HG02678 (cell line): ENCODE data around the gene PGBD1.

Experiments
- ATAC-seq: cut with Tn5 transposase; IDR thresholded peaks from one replicate; pipeline ENCODE4 v1.9.1; 2021; ENCODE audit warnings: mild to moderate bottlenecking, moderate library complexity; ENCODE audit not compliant: unreplicated experiment

Gene PGBD1

DNA sequence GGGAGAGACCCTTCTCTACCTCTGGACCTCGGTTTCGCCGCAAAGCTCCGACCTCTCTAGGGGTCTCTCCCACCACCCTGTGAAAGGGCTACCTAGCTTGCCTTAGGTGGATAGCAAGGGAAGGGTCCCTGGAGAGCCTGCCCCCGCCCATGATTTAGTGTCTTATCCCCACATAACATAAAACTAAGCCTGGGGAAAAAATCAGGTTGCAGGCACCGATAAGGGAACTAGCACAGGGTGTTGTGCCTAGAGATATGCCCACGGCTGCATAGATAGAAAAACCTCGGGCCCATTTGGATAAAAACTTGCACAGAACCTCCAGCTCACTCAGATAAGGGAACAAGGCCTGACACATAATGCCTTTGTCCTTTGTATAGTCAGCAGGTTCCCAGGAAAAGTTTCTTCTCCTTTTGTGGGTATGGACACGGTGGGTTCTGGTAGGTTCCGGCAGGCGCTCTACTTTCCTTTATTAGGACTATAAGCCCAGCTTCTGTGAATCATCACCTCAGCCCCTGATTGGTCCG, 53.7 kb downstream of the PGBD1 start:
- peak; percentile 2 for ATAC-seq

DNA sequence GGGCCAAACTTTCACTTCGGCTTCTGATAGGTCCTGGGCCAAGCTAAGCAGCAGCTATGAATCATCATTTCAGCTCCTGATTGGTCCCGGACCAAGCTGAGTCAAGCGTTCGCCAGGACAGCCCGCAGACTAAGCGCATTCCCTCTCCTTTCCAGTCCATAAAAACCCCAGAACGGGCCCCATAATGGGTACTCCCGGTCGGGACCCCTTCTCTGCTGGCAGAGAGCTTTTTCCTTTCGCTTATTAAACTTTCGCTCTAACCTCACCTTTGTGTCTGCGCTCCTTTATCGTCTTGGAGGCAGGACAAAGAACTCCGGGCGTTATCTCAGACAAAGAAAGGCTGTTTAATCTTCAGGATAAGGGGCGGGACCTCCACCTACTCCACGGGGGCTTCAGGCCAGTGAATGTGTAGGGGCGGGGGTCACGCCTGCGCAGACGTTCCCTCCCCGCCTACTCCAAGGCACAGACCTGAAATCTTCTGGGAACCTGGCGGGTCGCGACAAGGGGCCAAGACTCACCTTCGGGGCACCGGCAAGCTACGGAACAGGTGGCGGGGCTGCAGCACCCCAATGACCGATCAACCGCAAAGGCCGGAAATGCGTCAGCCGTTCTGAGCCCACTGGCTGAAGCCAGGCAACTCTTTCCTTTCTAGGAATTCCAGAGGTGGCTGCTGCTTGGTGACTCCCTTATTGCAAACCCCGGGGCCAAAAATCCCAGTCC, 54.4 kb downstream of the PGBD1 start, which contains the start of gene ZSCAN31:
Gene ZSCAN31, minus strand, starts transcription at position 585 of the 720 bp plus-strand sequence. CDS start 6,465 bp downstream, outside the sequence.
- peak; percentile 80 for ATAC-seq

DNA sequence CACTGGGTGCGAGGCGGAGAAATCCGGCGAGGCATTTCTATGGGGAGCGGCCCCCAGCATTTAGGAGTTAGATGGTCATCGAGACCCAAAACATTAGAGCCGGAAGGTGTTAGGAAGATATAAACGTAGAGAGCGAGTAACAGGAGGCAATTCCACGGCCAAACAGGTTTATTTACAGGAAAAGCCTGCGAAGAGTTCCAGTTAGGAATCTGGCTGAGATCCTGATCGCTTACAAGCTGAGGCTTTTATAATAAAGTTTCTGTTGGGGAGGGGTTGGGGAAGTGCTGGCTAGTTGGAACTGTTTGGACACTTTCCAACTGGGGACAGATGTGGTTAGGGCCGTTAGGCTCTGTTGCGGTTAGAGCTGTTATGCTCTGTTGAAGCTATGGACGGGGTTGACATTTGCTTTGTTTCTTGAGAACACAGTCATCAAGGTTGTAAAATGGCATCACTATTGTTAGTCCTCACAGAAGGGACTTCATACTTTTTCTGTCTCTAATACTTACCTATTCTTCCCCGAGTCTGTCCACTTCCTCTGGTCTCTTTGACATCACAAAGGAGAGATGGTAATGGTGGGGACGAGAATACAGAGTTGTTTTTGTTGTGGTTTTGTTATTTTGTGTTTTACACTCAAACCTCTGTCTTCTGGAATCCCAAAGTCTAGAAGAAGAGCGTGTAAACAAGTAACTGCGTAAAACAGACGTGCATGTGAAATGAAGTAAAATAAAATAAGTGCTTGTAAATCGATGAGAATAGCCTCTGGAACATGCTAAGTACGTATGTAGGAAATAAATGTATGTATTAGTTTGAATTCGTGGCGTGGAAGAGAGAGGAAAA, 55.1 kb downstream of the PGBD1 start:
- peak; percentile 43 for ATAC-seq

DNA sequence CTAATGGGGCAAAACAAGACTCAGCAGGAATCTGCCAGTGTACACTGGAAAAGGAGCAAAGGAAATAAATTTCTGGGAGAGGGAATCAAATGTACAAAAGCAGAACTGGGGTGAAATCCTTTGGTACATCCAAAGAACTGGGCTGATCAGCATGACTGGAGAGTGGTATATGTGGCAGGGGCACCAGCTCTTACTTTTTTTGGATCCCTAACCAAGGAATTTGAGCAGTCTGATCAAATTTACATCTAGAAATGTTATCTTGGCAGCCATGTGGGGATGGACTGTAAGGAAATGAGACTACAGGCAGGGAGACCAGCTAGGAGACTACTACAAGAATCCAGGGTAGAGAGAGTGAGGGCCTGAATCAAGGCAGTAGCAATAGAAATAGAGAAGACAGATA, 55.7 kb downstream of the PGBD1 start:
- no peak for ATAC-seq

DNA sequence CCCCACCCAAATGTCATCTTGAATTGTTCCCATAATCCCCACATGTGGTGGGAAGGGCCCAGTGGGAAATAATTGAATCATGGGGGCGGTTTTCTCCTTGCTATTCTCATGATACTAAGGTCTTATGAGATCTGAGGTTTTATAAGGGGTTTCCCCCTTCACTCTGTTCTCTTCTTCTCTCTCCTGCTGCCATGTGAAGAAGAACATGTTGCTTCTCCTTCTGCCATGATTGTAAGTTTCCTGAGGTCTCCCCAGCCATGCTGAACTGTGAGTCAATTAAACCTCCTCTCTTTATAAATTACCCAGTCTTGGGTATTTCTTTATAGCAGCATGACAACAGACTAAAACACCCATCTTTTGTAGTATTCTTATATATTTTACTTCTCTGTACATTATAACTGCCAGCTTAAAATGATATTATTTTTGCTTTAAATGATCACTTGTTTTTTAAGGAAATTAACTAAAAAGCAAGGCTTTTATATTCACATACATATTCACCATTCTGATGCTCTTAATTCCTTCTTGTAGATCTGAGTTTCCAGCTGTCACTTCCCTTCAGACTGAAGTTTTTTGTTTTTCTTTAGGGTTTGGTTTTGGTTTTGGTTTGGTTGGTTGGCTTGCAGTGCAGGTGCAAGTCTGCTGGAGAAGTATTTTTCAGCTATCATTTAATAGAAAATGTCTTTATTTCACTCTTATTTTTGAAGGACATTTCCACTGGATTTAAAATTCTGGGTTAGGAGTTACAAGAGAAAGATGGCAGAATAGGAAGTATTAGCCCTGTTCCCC, 59.1 kb downstream of the PGBD1 start:
- ATAC-seq = no peak

DNA sequence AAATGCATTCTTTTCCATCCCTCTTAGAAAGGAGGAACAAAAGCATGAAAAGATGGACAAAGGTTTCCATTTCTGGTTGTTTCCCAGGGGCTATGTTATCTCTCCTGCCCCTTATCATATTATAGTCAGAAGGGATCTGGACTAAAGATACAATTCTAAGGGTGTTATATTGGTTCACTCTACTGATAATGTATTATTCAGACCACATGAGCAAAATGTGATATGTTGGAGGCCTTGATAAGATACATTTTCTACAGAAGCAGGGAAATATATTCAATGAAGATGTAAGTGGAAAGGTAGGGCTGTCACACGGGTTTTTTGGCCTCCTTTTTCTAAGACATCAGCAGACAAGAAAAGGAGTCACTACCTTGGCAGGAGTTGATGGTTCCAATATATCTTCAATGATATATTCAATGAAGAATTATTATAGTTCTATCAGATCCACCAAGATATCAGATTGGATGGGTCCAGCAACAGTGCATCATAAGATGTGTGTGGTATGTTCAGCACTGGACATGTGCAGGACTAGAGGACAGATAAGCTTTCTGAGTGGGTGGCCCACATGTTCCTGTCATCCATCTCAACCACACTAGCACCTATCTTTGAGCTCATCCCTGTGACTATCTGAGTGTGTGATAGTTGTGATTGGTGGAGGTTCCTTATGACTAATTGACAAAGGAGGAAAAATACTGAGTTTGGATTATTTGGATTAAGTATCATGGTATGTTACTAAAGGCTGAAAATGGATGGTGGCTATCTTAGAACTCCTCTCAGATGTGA, 62.7 kb downstream of the PGBD1 start:
- no peak for ATAC-seq

DNA sequence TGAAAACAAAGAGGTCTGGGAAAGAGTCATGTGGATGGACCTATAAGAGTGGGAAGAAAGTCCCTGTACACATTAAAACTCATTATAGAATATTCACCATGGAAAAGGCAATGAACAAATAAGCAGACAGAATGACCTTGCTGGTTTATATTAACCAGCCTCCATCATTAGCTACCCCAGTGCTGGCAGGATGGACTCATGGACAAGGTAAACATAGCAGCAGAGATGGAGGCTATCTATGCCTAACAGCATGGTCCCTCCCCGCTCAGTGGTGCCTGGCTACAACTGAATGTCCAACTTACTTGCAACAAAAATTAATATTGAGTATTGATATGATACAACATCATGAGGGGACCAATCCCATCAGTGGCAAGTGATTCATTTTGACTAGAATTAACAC, 63.8 kb downstream of the PGBD1 start:
- ATAC-seq = no peak

DNA sequence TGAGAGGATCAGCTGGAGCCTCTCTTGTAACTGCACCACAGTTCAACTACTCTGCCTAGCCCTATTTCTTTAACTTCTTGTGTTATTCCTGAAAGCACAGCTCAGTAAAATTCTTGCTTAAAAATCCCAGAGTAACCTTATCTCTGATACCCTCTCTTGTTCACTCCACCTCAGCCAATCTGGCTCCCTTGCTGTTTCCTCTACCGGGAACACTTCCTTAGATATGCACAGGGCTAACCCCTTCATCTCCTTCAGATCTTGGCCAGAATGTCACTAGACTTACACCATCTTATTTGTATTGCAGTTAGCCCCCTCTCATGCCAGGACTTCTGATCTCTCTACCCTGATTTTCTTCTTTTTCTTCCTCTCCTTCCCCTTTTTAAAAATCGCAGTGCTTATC, 65.7 kb downstream of the PGBD1 start:
- ATAC-seq = no peak

DNA sequence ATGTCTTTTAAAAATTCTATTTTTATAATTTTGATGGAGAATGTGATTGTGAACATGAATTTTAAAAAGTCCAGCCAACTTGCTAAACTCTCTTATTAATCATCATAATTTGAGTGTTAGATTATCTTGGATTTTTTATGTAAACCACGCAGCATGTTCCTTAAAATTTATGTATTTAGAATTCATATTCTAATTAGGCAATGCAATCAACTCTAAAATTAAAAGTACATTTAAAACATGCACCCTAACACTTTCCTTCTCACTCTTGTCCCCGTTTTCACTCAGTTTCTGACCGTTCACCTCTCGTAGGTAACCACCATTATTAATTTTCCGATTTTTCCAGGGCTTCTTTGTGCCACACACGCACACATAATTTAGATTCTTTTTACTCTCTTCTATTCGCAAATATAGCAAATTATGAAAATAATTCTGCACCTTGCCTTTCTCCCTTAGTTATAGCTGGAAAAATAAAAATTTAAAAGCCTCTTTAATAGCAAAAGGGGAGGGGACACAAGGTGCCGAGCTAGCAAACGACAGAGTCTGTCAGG, 68.0 kb downstream of the PGBD1 start:
- peak; percentile 14 for ATAC-seq

DNA sequence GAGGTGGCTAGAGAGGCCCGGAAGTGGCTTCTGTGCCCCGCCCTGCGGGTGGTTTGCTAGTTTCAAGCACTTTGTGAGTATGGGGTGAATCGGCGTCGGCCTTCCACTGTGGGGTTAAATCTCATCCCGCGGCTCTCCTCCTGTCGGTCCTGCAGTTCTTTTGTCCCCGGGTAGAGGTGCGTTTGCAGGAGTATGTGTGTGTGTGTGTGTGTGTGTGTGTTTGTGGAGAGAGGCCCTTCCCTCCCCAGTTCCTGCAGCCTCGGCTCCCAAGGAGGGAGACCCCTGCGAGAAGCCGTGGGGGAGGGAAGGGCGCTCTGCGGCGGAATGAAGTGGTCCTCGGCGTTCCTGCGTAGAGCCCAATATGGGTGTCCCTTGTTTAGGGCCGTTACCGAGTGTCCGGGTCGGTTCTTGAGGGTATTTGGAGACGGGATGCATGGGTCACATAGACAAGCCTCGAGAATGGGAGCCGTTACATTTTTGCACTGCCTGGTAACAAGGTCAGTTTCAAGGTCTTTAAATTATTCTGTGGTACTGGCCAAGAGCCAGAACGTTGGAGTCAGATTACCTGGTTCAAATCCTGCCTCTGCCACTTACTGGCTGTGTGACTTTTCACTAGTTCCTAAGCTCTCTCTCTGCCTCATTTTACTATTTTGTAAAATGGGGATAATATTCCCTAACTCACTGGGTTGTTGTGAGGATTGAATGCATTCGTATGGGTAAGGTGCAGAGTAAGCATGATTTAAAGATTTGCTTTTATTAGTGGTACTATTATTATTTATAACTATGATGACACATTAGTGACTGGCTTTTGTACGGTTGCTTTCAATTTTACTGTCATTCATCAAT, 68.7 kb downstream of the PGBD1 start, which contains the start of gene ZKSCAN3:
Gene ZKSCAN3, plus strand, starts transcription at position 56 of the 846 bp plus-strand sequence. CDS start 9,640 bp downstream, outside the sequence.
- peak; percentile 99 for ATAC-seq

DNA sequence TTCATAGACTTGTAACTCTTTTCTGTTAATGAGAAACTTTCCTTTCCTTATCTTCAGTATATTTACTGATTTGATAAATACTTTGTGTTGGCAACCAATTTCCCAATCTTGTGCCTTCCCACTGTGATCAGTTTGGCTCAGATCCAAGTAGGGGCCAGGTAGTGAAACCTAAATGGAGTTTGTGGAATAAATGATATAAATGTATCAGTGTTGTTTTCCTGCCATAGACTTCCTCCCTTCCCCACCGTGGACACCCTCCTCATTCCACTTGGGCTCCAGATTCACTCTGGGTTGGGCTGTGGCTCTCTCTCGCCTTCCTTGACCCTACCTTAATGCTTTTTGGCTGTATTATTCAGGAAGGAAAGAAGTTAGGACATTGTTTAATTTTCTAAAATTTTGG, 69.7 kb downstream of the PGBD1 start:
- no peak for ATAC-seq

DNA sequence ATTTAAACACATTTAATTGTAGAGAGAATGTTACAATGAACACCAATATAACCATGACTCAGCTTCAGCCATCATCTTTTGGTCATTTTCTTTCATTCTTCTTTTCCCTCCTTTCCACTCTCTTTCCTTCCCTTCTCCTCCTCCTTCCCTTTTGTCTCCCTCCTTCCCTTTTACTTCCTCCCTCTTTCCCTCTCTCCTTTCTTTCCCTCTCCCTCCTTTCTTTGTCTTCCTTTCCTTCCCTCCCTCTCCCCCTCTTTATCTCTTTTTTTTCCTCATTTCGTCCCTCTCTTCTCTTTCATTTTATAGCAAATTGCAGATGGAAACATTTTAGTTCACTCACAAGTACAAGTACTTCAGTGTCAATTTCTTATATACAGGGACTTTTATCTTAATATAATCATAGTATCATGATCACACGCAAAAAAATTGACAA, 70.1 kb downstream of the PGBD1 start:
- ATAC-seq = no peak
